ENCODE data around the gene CDC5L.
A peak's percentile ranks its signal among the peaks of the same experiment; 100 is the strongest.

The CDC5L gene

GRCh38 chr6:44474190-44474631 lies 86.7 kb downstream of the CDC5L start:
- DNase-seq (ENCODE audit: insufficient read length, low spot score) (no peak), FAIRE-seq (no peak)
- TF ChIP-seq PAX5 (IDR thresholded peaks at IDR 0.05; ENCODE audit: insufficient read depth, low read length, severe bottlenecking), result no peak
- no peak for TF ChIP-seq POU2F2 (IDR thresholded peaks at IDR 0.05; ENCODE audit: low read depth, low read length)
- TF ChIP-seq POLR2A (IDR thresholded peaks at IDR 0.05; ENCODE audit: low read depth, low read length), result no peak
- no peak for TF ChIP-seq POLR2AphosphoS5 (IDR thresholded peaks at IDR 0.05; ENCODE audit: low read depth, low read length)
- no peak for TF ChIP-seq TAF1 (IDR thresholded peaks at IDR 0.05; ENCODE audit: low read depth, low read length)
- no peak for TF ChIP-seq SPI1 (IDR thresholded peaks at IDR 0.05; ENCODE audit: low read depth, low read length)

GRCh38 chr6:44474643-44475042 lies 87.1 kb downstream of the CDC5L start:
- DNase-seq (ENCODE audit: insufficient read length, low spot score) (no peak), FAIRE-seq (no peak)
- TF ChIP-seq POU2F2 (IDR thresholded peaks at IDR 0.05; ENCODE audit: low read depth, low read length) (no peak), TAF1 (IDR thresholded peaks at IDR 0.05; ENCODE audit: low read depth, low read length) (no peak), POLR2AphosphoS5 (IDR thresholded peaks at IDR 0.05; ENCODE audit: low read depth, low read length) (no peak), SPI1 (IDR thresholded peaks at IDR 0.05; ENCODE audit: low read depth, low read length) (no peak), PAX5 (IDR thresholded peaks at IDR 0.05; ENCODE audit: insufficient read depth, low read length, severe bottlenecking) (no peak), POLR2A (IDR thresholded peaks at IDR 0.05; ENCODE audit: low read depth, low read length) (no peak)

GRCh38 chr6:44475417-44475778 lies 87.9 kb downstream of the CDC5L start:
- DNase-seq (ENCODE audit: insufficient read length, low spot score), result no peak
- no peak for TF ChIP-seq SPI1 (IDR thresholded peaks at IDR 0.05; ENCODE audit: low read depth, low read length)
- TF ChIP-seq TAF1 (IDR thresholded peaks at IDR 0.05; ENCODE audit: low read depth, low read length), result no peak
- TF ChIP-seq POLR2A (IDR thresholded peaks at IDR 0.05; ENCODE audit: low read depth, low read length), result no peak
- TF ChIP-seq POLR2AphosphoS5 (IDR thresholded peaks at IDR 0.05; ENCODE audit: low read depth, low read length), result no peak
- no peak for TF ChIP-seq PAX5 (IDR thresholded peaks at IDR 0.05; ENCODE audit: insufficient read depth, low read length, severe bottlenecking)
- TF ChIP-seq POU2F2 (IDR thresholded peaks at IDR 0.05; ENCODE audit: low read depth, low read length), result no peak
- FAIRE-seq, result no peak

- FAIRE-seq (peak; percentile 54), DNase-seq (ENCODE audit: insufficient read length, low spot score) (peak; percentile 88)
- no peak for TF ChIP-seq TAF1 (IDR thresholded peaks at IDR 0.05; ENCODE audit: low read depth, low read length)
- TF ChIP-seq PAX5 (IDR thresholded peaks at IDR 0.05; ENCODE audit: insufficient read depth, low read length, severe bottlenecking), result no peak
Observed at GRCh38 chr6:44475779-44476434, 88.4 kb downstream of the CDC5L start.

- DNase-seq (ENCODE audit: insufficient read length, low spot score) (no peak), FAIRE-seq (no peak)
- no peak for TF ChIP-seq POU2F2 (IDR thresholded peaks at IDR 0.05; ENCODE audit: low read depth, low read length)
- TF ChIP-seq POLR2AphosphoS5 (IDR thresholded peaks at IDR 0.05; ENCODE audit: low read depth, low read length), result no peak
- no peak for TF ChIP-seq PAX5 (IDR thresholded peaks at IDR 0.05; ENCODE audit: insufficient read depth, low read length, severe bottlenecking)
- no peak for TF ChIP-seq SPI1 (IDR thresholded peaks at IDR 0.05; ENCODE audit: low read depth, low read length)
- TF ChIP-seq TAF1 (IDR thresholded peaks at IDR 0.05; ENCODE audit: low read depth, low read length), result no peak
- TF ChIP-seq POLR2A (IDR thresholded peaks at IDR 0.05; ENCODE audit: low read depth, low read length), result no peak
Observed at GRCh38 chr6:44476849-44477248, 89.3 kb downstream of the CDC5L start.

- FAIRE-seq, result no peak
- DNase-seq (ENCODE audit: insufficient read length, low spot score), result no peak
- TF ChIP-seq SPI1 (IDR thresholded peaks at IDR 0.05; ENCODE audit: low read depth, low read length), result no peak
- TF ChIP-seq POLR2A (IDR thresholded peaks at IDR 0.05; ENCODE audit: low read depth, low read length), result no peak
- no peak for TF ChIP-seq POLR2AphosphoS5 (IDR thresholded peaks at IDR 0.05; ENCODE audit: low read depth, low read length)
- TF ChIP-seq TAF1 (IDR thresholded peaks at IDR 0.05; ENCODE audit: low read depth, low read length), result no peak
- no peak for TF ChIP-seq PAX5 (IDR thresholded peaks at IDR 0.05; ENCODE audit: insufficient read depth, low read length, severe bottlenecking)
- TF ChIP-seq POU2F2 (IDR thresholded peaks at IDR 0.05; ENCODE audit: low read depth, low read length), result no peak
Observed at GRCh38 chr6:44477293-44477894, 89.9 kb downstream of the CDC5L start.

GRCh38 chr6:44478158-44478557 lies 90.7 kb downstream of the CDC5L start:
- FAIRE-seq, result no peak
- no peak for DNase-seq (ENCODE audit: insufficient read length, low spot score)
- TF ChIP-seq SPI1 (IDR thresholded peaks at IDR 0.05; ENCODE audit: low read depth, low read length) (0 out of 2 replicates have a peak, but pooled peaks have one; percentile 11), TAF1 (IDR thresholded peaks at IDR 0.05; ENCODE audit: low read depth, low read length) (no peak)

GRCh38 chr6:44478591-44479254 lies 91.2 kb downstream of the CDC5L start:
- no peak for FAIRE-seq
- DNase-seq (ENCODE audit: insufficient read length, low spot score), result no peak
- TF ChIP-seq POLR2A (IDR thresholded peaks at IDR 0.05; ENCODE audit: low read depth, low read length) (no peak), POU2F2 (IDR thresholded peaks at IDR 0.05; ENCODE audit: low read depth, low read length) (no peak), POLR2AphosphoS5 (IDR thresholded peaks at IDR 0.05; ENCODE audit: low read depth, low read length) (no peak), SPI1 (IDR thresholded peaks at IDR 0.05; ENCODE audit: low read depth, low read length) (no peak), TAF1 (IDR thresholded peaks at IDR 0.05; ENCODE audit: low read depth, low read length) (no peak), PAX5 (IDR thresholded peaks at IDR 0.05; ENCODE audit: insufficient read depth, low read length, severe bottlenecking) (no peak)

- no peak for FAIRE-seq
- TF ChIP-seq POU2F2 (IDR thresholded peaks at IDR 0.05; ENCODE audit: low read depth, low read length) (no peak), TAF1 (IDR thresholded peaks at IDR 0.05; ENCODE audit: low read depth, low read length) (no peak), PAX5 (IDR thresholded peaks at IDR 0.05; ENCODE audit: insufficient read depth, low read length, severe bottlenecking) (no peak), POLR2A (IDR thresholded peaks at IDR 0.05; ENCODE audit: low read depth, low read length) (no peak), POLR2AphosphoS5 (IDR thresholded peaks at IDR 0.05; ENCODE audit: low read depth, low read length) (no peak), SPI1 (IDR thresholded peaks at IDR 0.05; ENCODE audit: low read depth, low read length) (no peak)
- DNase-seq (ENCODE audit: insufficient read length, low spot score), result no peak
Observed at GRCh38 chr6:44480097-44480541, 92.6 kb downstream of the CDC5L start.
